Measurements from ENCODE around the gene RPUSD1. TPM values are rescaled to one million over a fixed set of nuclear protein-coding genes. Genes with fewer than 3 reads are reported as not detected.
A peak's percentile ranks its signal among the peaks of the same experiment; 100 is the strongest.
"Not testable (repeated sequence)": the region's sequence is repeated elsewhere in the genome, so short reads cannot be mapped to it uniquely, and the experiment has no call there.

Gene RPUSD1
- 14.2 TPM for total RNA-seq
- long read RNA-seq, transcript RPUSD1-201 (6 exons, 2,050 nt), result major isoform, 17 of 39 reads
- long read RNA-seq, partial matches to known transcripts, result 9 of 39 reads
- long read RNA-seq, other reads (novel, unspliced or antisense), result 10 of 39 reads

DNA sequence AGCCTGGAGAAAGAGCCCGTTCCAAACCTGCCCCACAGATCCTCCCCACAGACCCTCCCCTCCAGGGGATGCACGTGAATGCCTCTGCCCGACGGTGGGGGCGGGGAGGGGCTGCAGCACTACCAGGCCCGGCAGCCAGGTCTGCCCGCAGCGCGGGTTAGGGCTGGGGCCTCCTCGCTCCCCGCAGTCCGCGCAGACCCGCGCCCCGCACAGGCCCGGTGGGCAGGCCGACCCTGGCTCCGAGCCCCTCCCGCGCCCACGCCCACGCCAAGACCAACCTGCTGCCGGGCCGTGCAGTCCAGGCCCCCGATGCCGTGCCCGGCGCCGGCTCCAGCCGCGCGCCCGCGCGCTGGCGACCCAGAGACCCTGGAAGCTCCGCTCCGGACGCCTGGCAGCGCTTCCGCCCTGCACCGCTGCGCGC lies at the start of gene RPUSD1:
TSS of gene RPUSD1 (minus strand) at position 404 of the 421 bp plus-strand sequence. CDS start 644 bp downstream, outside the sequence.
- Histone ChIP-seq H3K27me3 (peaks cover 7% of the 10 kb centered on the region), H3K4me1 (peaks cover 10% of the 10 kb centered on the region), H3K36me3 (no peaks in the 10 kb centered on the region), H3K4me3 (peak within 1 kb of the TSS; percentile 81), H3K9me3 (no peaks in the 10 kb centered on the region), H3K27ac (peak within 1 kb of the TSS; percentile 77)
- ATAC-seq (peak; percentile 1), DNase-seq (peak; percentile 75)
- TF ChIP-seq, protein P1, sequence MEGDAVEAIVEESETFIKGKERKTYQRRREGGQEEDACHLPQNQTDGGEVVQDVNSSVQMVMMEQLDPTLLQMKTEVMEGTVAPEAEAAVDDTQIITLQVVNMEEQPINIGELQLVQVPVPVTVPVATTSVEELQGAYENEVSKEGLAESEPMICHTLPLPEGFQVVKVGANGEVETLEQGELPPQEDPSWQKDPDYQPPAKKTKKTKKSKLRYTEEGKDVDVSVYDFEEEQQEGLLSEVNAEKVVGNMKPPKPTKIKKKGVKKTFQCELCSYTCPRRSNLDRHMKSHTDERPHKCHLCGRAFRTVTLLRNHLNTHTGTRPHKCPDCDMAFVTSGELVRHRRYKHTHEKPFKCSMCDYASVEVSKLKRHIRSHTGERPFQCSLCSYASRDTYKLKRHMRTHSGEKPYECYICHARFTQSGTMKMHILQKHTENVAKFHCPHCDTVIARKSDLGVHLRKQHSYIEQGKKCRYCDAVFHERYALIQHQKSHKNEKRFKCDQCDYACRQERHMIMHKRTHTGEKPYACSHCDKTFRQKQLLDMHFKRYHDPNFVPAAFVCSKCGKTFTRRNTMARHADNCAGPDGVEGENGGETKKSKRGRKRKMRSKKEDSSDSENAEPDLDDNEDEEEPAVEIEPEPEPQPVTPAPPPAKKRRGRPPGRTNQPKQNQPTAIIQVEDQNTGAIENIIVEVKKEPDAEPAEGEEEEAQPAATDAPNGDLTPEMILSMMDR (IDR thresholded peaks at IDR 0.05), result no peak
- intact Hi-C loops (cut with DNase I), result loop anchor here (10.0 kb wide), 1 partner anchor 73 kb away; the partner anchor contains the start of gene METRN

DNA sequence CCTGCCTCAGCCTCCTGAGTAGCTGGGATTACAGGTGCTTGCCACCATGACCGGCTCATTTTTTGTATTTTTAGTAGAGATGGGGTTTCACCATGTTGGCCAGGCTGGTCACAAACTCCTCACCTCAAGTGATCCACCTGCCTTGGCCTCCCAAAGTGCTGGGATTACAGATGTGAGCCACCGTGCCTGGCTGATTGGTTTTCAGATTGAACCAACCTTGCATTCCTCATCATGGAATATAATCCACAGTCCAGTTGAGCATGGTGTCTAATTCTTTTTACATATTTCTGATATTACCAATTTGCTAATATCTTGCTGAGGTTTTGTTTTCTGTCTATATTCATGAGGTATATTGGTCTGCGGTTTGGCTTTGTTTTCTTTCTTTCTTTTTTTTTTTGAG lies 48.6 kb upstream of the RPUSD1 start:
- DNase-seq; ATAC-seq; H3K4me1 ChIP-seq; H3K4me3 ChIP-seq; intact Hi-C loops (cut with DNase I); H3K9me3 ChIP-seq; H3K36me3 ChIP-seq; H3K27ac ChIP-seq: not testable (repeated sequence)
- peaks cover 11% of the 10 kb centered on the region for H3K27me3 ChIP-seq

DNA sequence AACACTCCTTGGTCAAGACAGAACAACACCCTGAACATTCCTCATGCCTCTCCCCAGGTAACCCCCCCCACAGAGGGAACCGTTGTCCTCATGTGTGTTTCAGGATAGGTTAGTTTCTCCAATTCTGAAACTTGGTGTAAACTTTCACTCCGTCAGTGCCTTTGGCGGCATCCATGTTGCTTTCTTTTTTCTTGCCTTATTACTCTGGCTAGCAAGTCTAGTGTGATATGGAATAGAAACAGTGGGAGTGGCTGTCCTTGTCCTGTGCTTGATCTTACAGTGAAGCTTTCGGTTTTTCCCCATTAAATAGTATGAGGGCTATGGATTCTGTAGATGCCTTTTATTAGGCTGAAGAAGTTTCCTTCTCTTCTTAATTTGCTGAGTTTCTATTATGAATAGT lies 48.0 kb upstream of the RPUSD1 start:
- no peak for ATAC-seq
- peaks cover 5% of the 10 kb centered on the region for H3K27me3 ChIP-seq

DNA sequence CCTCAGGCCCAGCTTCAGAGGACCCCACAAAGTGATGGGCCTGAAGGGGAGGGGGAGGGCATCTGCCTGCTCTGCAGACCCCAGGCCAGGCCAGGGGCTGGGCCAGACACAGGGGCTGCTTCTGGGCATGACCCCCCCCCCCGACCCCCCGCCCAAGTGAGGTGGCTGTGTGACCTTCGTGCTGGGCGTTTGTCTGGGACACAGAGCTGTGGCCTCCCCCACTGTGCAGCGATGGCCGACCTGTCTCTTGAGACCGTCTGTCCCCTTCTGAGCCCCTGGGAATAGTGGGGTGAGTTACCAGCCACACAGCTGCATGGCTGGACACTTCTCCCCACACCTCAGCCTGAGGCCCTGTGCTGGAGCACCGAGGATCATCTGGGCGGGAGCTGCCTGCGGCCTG lies 47.2 kb upstream of the RPUSD1 start:
- DNase-seq (no peak), ATAC-seq (no peak)
- intact Hi-C loops (cut with DNase I), result no loop called here
- Histone ChIP-seq H3K27ac (no peak overlapping the region), H3K4me1 (no peaks in the 10 kb centered on the region), H3K9me3 (peaks cover 7% of the 10 kb centered on the region), H3K4me3 (no peak overlapping the region), H3K27me3 (no peaks in the 10 kb centered on the region), H3K36me3 (no peaks in the 10 kb centered on the region)
- TF ChIP-seq, protein P1 (IDR thresholded peaks at IDR 0.05), result no peak

More for the DNA sequence above, 48.0 kb upstream of the RPUSD1 start:
- peaks cover 7% of the 10 kb centered on the region for H3K9me3 ChIP-seq
- no peaks in the 10 kb centered on the region for H3K4me1 ChIP-seq
- no peak overlapping the region for H3K4me3 ChIP-seq
- no peak for DNase-seq
- H3K27ac ChIP-seq, result no peak overlapping the region
- no peaks in the 10 kb centered on the region for H3K36me3 ChIP-seq
- TF ChIP-seq, protein P1 (IDR thresholded peaks at IDR 0.05), result no peak
- intact Hi-C loops (cut with DNase I), result no loop called here

DNA sequence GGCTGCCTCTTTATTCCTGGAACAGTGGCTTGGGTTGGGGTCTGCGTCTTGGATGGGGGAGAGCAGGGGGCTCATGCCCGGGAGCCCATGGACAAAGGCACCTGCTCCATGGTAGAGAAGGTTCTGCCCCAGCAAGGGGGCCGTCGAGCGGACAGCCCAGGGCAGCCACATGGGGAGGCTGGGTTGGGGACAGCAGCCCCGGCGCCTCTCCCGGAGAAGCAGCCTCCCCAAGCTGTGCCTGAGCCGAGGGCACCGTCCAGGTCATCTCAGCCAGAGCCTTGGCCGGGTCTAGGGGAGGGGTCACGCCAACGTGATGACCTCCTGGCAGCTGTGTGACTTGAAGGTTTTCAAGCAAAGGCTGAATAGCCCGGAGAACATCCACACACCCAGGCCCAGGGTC lies 45.2 kb upstream of the RPUSD1 start:
- Histone ChIP-seq H3K9me3 (peaks cover 7% of the 10 kb centered on the region), H3K4me3 (no peak overlapping the region), H3K27me3 (no peaks in the 10 kb centered on the region), H3K36me3 (no peaks in the 10 kb centered on the region), H3K4me1 (no peaks in the 10 kb centered on the region), H3K27ac (no peak overlapping the region)
- TF ChIP-seq, protein P1 (IDR thresholded peaks at IDR 0.05), result no peak
- DNase-seq, result no peak
- no peak for ATAC-seq
- intact Hi-C loops (cut with DNase I), result no loop called here

- Histone ChIP-seq H3K9me3 (peaks cover 7% of the 10 kb centered on the region), H3K36me3 (no peaks in the 10 kb centered on the region), H3K4me3 (no peak overlapping the region), H3K27ac (no peak overlapping the region), H3K4me1 (no peaks in the 10 kb centered on the region), H3K27me3 (no peaks in the 10 kb centered on the region)
- TF ChIP-seq, protein P1 (IDR thresholded peaks at IDR 0.05), result no peak
- no peak for DNase-seq
- intact Hi-C loops (cut with DNase I), result no loop called here
- ATAC-seq, result no peak
Measured at GRCh38 chr16:832652-833336, 44.6 kb upstream of the RPUSD1 start.
